SK-N-DZ (cell line): ENCODE data around the gene NFE2L3.
"Not testable (repeated sequence)": the region's sequence is repeated elsewhere in the genome, so short reads cannot be mapped to it uniquely, and the experiment has no call there.

Experiments used
- DNase-seq: peaks from one replicate; pipeline ENCODE4 v3.0.0-alpha.2; 2015; ENCODE audit warnings: low spot score

Gene NFE2L3

GRCh38 chr7:26147030-26147429 lies 5.0 kb upstream of the NFE2L3 start:
- DNase-seq = no peak

GRCh38 chr7:26147646-26148306 lies 4.2 kb upstream of the NFE2L3 start:
- DNase-seq = not testable (repeated sequence)

- not testable (repeated sequence) for DNase-seq
These were observed 3.7 kb upstream of the NFE2L3 start for GRCh38 chr7:26148307-26148700.

GRCh38 chr7:26149391-26149977 lies 2.5 kb upstream of the NFE2L3 start:
- no peak for DNase-seq

GRCh38 chr7:26151096-26151495 lies 902 bp upstream of the NFE2L3 start:
- DNase-seq = no peak

- no peak for DNase-seq
These were observed 397 bp upstream of the NFE2L3 start for GRCh38 chr7:26151650-26151952.

- DNase-seq = not testable (repeated sequence)
These were observed 813 bp downstream of the NFE2L3 start for GRCh38 chr7:26152782-26153240.

GRCh38 chr7:26153241-26153822 lies 1.3 kb downstream of the NFE2L3 start:
- no peak for DNase-seq

GRCh38 chr7:26153823-26154783 lies 2.1 kb downstream of the NFE2L3 start:
- no peak for DNase-seq

- DNase-seq = no peak
These were observed 3.8 kb downstream of the NFE2L3 start for GRCh38 chr7:26155531-26156375.

- no peak for DNase-seq
These were observed 4.7 kb downstream of the NFE2L3 start for GRCh38 chr7:26156451-26157420.

- DNase-seq = no peak
These were observed 5.6 kb downstream of the NFE2L3 start for GRCh38 chr7:26157520-26158105.

GRCh38 chr7:26159243-26159642 lies 7.2 kb downstream of the NFE2L3 start:
- DNase-seq = no peak

GRCh38 chr7:26160896-26161295 lies 8.9 kb downstream of the NFE2L3 start:
- no peak for DNase-seq

GRCh38 chr7:26162431-26162830 lies 10.4 kb downstream of the NFE2L3 start:
- no peak for DNase-seq

- DNase-seq = not testable (repeated sequence)
These were observed 11.8 kb downstream of the NFE2L3 start for GRCh38 chr7:26163804-26164203.

GRCh38 chr7:26165950-26166683 lies 14.1 kb downstream of the NFE2L3 start:
- DNase-seq = no peak

GRCh38 chr7:26166684-26167266 lies 14.8 kb downstream of the NFE2L3 start:
- DNase-seq = no peak
